AG04450 (cell line): Measurements from ENCODE around the gene GPS1. TPM values are rescaled to one million over a fixed set of nuclear protein-coding genes. Genes with fewer than 3 reads are reported as not detected.

Experiments used
- CTCF ChIA-PET: fragments of 300-600, 350-600 bp; formaldehyde crosslinking; extraction: SDS; loops from one replicate; lab custom pipeline; 2022; ENCODE audit warnings: antibody characterized with exemption, inconsistent platforms; lab: Charles Lee
- POLR2A ChIA-PET: fragments of 350-600 bp; formaldehyde crosslinking; extraction: SDS; loops from one replicate; lab custom pipeline; 2021; ENCODE audit warnings: antibody characterized with exemption, inconsistent platforms; lab: Yijun Ruan, JAX
- DNase-seq: peaks from one replicate; pipeline ENCODE4 v3.0.0-alpha.2; 2011; ENCODE audit warnings: low read depth, low spot score
- H3K27ac ChIP-seq: one replicate; pipeline ENCODE4 v1.5.1; 2012; ENCODE audit warnings: low read depth, low read length, control low read depth
- H3K27me3 ChIP-seq: one replicate; pipeline ENCODE4 v1.6.0; 2012; ENCODE audit warnings: low read length; ENCODE audit not compliant: control insufficient read depth, insufficient read depth
- H3K4me3 ChIP-seq: 2 replicates; pipeline ENCODE4 v1.5.1; 2011; ENCODE audit warnings: mild to moderate bottlenecking, low read depth, low read length, control low read depth
- H3K9me3 ChIP-seq: 2 replicates; pipeline ENCODE4 v1.5.1; 2012; ENCODE audit warnings: low read length; ENCODE audit not compliant: control insufficient read depth, insufficient read depth
- CTCF ChIP-seq: IDR thresholded peaks from 2 replicates; pipeline ENCODE4 v1.5.1; 2011; ENCODE audit warnings: low read depth, low read length, control low read depth, inconsistent platforms
- polyA plus RNA-seq: library from polyadenylated mRNA; depleted of rRNA; stranded (reverse); fragments of >200 nt; gene quantifications from 2 replicates; pipeline ENCODE4 v1.2.3, GENCODE V29; 2011

Gene GPS1
- polyA plus RNA-seq, 1 experiment, result 63.1 TPM

- CTCF ChIA-PET, result no interaction called here
- no peak for DNase-seq
- Histone ChIP-seq H3K9me3 (no peaks in the 10 kb centered on the region; the same call in 1 of the 2 replicates), H3K27me3 (no peaks in the 10 kb centered on the region), H3K4me3 (no peak overlapping the region), H3K27ac (no peak overlapping the region)
- no peak for TF ChIP-seq CTCF
- POLR2A ChIA-PET, result no interaction called here
Observed at GRCh38 chr17:82034371-82035011, 17.2 kb upstream of the GPS1 start.

DNA sequence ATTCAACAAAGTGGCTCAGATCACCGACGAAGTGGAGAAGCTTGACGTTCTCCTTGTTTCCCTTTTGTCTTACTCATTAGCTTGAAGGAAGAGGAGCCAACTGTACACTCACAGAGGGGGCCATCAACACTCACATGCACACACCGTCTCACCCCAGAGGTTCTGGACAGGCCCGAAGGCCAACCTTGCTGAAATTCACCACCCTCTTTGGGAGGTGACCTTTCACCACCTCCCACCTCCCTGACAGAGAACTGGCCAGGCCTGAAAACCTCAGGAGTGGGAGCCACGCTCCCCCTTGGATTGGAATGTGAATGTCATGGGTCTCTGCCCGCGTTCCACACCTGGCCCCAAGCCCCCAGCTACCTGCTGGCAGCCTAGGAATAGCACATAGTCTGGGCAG lies 16.2 kb upstream of the GPS1 start:
- Histone ChIP-seq H3K4me3 (no peak overlapping the region), H3K27ac (no peak overlapping the region), H3K27me3 (no peaks in the 10 kb centered on the region), H3K9me3 (no peaks in the 10 kb centered on the region; the same call in 1 of the 2 replicates)
- TF ChIP-seq CTCF, result no peak
- CTCF ChIA-PET, result no interaction called here
- POLR2A ChIA-PET, result interaction anchor here (0.6 kb wide), 1 partner anchor 174 kb away, joined by 4 read pairs; no protein-coding TSS in a partner anchor
- no peak for DNase-seq

- Histone ChIP-seq H3K9me3 (no peaks in the 10 kb centered on the region; the same call in 1 of the 2 replicates), H3K27ac (no peak overlapping the region), H3K4me3 (peak overlapping the region; percentile 74; the same call in 1 of the 2 replicates), H3K27me3 (no peaks in the 10 kb centered on the region)
- no peak for DNase-seq
- POLR2A ChIA-PET, result no interaction called here
- CTCF ChIA-PET, result interaction anchor here (0.5 to 1.2 kb wide), 3 partner anchors 74 to 123 kb away, joined by 3 to 4 read pairs (median 3); no protein-coding TSS in a partner anchor
- no peak for TF ChIP-seq CTCF
Observed at GRCh38 chr17:82035956-82036633, 15.6 kb upstream of the GPS1 start.

DNA sequence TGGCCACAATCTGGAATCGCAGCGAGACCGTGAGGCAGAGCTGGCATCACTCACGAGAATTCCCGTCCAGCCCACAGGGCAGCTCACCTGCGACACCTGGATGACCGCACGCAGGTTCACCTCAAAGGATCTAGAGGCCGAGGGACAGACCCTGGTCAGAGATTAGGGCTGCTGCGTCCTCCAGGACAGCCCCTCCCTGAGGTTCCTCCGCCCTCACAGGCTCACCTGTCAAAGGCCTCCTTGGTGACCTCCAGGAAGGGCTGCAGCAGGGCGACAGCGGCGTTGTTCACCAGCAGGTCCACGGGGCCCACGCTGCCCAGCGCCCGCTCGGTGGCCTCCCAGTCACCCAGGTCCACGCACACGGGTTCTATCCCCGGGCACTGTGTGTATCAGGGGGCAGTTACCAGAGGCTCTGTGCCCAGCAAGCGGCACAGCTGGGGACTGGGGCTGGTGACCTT lies 15.0 kb upstream of the GPS1 start:
- Histone ChIP-seq H3K4me3 (peak overlapping the region; percentile 74), H3K9me3 (no peaks in the 10 kb centered on the region; the same call in 1 of the 2 replicates), H3K27ac (peak overlapping the region; percentile 61), H3K27me3 (no peaks in the 10 kb centered on the region)
- CTCF ChIA-PET, result interaction anchor here (0.6 to 1.3 kb wide), 3 partner anchors 77 to 122 kb away, joined by 3 to 6 read pairs (median 4); no protein-coding TSS in a partner anchor
- no peak for TF ChIP-seq CTCF
- no peak for DNase-seq
- POLR2A ChIA-PET, result no interaction called here
